Dedifferentiated amniotic fluid mesenchymal stem cell (primary cell): ENCODE data around the gene JAKMIP1.

ENCODE experiments used
- DNase-seq: peaks from one replicate; pipeline ENCODE4 v3.0.0-alpha.2; 2016; ENCODE audit errors: extremely low spot score

The JAKMIP1 gene

DNA sequence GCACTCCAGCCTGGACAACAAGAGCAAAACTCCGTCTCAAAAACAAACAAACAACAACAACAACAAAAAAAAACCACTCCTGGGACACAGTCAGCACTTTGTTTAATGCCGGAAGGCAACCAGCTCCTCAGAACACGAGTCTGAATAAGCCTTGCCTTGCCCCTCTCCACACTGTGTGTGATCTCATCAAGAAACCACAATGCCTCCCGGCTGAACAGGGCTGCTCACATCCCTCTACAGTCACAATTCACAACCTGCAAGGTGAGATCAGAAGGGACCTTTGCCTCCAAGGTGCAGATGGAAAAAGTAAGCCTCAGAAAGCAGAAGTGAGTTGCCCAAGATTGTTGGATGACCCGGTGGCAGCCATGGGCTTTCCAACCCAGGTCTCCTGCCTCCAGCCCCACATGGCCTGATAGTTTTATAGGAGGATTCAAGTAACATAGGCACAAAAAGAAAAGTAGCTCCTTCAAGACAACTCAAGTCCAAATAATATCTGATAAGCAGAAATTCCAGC lies 80.8 kb downstream of the JAKMIP1 start:
- DNase-seq = no peak

DNA sequence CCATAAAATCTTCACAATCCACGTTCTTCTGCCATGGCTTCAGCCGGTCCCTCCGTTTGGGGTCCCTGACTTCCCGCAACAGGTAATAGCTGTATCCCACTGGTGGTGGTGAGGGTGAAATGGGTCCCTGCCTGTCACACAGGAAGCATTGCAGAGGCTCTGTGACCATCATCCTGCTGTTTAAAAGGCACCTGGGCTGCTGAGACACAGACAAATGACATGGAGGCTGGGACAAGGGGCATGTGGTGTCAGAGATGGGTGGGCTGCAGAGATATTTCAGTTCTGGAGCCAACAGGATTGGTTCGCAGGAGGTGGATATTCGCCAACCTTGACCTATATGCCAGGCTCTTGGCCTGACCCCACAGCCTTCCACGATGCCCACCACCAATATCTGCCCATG lies 82.1 kb downstream of the JAKMIP1 start:
- no peak for DNase-seq

DNA sequence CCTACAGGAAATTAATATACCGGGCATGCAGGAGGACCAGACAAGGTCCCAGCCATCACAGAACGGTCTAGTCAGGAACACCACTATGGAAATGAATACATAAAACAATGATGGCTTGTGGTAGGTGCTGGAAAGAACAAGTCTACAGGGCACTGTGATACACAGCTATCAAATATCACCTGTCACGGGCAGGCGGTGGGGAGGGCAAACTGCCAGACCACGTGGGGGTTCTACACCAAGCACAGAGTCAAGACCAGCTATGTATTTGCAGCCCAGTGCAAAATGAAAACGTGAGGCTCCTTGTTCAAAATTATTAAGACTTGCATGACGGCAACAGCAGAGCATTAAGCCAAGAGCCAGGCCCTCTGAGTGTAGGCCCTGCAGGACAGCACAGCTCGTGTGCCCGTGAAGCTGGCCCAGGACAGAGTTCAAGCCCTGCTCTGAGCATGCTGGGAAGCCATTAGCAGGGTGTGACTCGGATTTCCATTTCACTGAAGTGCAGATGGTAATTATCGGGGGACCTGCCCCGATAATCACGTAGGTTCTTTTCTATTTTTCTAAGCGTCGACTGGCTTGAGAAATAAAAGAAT lies 83.6 kb downstream of the JAKMIP1 start:
- DNase-seq = no peak

DNA sequence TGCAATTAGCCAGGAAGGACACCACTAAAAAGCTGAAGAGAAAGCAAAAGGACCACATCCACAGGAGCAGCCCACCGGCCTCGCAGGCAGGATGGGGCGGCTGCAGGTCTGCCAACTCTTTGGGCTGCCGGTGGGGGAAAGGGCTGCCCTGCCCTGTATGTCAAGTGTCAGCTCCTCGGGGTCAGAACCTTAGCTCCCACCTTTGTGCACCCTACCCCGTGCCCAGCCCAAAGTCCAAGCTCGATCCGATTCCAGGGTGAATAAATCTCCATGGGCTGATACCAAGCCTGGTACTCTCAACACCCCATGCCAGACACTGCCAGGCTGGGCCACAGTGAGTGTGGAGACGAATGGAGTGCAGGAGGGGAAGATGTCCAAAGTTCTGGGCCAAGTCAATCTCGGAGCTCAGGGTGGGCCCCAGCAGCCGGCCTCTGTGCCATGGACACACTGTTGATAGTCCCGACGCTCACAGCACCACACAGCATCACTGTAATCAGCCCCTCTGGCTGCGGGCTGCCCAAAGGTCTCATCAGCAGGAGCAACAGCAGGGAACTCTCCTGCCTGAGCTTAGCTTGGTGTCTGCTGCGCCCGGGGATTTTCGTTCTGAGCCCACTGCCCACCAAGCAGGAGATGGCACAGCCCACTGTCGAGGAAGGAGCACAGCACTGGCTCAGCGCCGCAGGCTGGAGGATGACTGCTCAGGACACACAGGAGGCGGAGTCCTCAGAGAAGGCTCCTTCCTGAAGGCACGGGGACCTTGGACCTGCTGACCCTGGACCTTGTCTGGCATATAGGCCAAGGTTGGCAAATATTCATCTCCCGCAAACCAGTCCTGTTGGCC lies 84.4 kb downstream of the JAKMIP1 start:
- no peak for DNase-seq

DNA sequence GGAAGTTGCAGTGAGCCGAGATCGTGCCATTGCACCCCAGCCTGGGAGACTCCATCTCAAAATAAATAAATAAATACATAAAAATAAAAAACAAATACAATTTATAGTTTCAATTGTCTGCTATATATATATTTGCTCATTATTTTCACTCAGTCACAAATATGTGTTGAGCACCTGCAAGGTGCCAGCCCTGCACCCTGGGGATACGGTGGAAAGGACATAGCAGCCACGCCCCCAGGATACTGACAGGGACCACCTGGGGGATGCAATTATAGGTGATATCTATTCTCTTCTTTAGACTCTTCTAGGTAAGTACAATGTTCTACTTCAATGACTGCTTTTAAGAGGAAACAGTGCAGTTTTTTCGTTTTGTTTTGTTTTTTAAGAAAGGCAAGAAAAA lies 85.0 kb downstream of the JAKMIP1 start:
- DNase-seq = no peak

DNA sequence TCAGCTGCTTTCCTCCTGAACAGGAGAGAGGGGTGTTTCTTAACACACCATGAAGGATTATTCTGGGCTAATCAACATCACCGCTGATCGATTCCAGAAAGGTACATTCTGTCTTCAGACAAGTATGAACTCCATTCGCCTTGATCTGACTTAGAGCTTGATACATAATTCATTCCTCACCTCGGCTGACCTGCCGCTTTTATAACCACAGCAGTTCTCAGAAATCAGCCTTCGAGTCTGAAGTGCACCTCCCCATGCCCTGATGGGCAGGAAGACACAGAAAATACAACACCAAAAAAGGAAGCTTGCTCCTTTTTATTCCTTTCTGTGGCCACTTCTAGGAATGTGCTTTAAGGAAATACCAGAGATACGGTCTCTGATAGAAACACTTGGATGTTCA lies 85.7 kb downstream of the JAKMIP1 start:
- DNase-seq = no peak

DNA sequence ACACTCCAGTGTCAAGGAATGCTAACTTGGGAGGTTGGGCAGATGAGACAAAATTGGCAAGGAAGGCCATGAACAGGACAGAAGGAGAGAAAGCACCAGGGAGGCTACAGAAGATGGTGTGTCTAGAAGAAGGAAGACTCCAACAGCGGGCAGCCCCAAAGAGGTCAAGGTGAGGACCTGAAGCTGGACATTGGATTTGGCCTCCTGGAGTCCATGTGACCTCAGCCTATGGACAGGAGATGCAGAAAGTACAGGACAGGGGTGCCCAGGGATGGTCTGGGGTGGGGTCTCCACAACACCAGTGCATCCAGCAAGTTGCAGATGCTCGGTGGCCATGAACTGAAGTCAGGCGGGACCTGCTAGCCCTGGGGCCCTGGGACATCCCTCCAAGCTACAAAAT lies 86.2 kb downstream of the JAKMIP1 start:
- DNase-seq = no peak

DNA sequence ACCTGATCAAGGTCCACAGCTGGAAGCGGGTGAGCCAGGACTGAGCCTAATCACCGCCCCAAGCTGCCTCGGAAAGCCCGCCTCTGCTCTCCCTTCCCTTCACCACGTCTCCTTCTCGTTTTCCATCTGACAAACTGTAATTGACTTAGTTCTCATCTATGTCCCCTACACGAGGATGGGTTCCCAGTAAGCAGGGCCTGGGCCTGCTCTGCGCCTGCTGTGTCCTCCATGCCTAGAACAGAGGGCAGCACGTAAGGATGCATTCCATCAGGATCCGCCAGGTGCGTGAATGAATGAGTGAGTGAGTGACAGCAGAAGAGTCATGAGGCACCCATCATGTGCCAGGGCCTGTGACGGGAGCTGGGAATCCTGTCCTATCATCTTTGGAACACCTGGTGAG lies 86.7 kb downstream of the JAKMIP1 start:
- DNase-seq = no peak

DNA sequence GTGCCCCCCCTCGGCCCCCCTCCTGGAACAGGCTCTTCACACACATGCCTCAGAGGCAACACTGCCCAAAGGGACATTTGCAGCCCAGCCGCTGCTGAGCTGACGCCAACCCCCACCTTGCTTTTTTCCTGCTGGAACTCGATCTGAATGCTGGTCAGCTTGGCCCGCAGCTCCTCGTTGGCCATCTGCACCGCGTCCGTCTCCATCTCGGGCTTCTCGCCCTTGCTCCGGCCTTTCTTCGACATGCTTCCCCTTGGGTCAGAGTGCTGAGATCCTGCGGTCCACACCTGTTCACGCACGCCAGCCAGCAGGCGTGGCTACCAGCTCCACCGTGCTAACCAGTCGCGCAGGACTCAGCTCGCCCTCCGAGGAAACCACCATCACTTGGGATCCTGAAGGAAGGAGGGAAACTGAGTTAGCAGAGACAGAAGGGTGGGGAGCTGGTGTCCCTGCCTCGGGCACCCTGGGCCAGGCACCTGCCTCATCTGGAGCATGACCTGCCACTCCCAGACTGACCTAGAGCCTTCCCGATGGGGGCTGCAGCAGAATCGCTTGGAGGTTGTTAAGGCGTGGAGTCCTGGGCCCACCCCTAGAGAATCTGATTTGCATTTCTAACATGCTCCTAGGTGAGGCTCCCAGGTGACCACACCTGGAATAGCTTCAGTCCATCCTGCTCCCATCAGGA lies 87.6 kb downstream of the JAKMIP1 start:
- no peak for DNase-seq

DNA sequence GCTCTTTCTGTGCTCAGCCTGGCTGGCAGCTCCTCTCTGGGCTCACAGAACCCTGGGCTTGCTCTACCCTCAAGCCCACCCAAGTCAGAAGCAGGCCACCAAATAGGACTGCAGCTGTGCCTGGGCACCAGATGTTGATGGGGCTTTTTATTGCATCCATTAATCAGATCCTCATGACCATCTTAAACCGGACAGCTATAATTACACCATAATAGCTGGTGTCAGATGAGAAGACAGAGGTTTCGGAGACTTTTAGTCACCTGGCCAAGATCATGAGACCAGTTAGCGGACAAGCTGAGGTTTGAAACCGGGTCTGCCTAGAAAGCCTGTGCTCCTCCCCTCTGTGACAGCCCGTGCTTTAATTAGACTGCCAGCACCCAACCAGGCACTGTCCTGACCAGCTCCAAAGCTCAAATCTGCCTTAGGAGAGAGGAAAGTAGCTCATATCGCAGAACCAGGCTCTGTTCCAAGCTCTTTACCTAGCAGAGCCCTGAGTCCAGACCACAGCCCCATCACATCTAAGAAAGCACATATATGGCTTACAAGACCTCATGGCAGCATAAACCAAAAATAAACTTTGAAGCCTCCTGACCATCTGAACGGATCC lies 88.9 kb downstream of the JAKMIP1 start:
- no peak for DNase-seq

DNA sequence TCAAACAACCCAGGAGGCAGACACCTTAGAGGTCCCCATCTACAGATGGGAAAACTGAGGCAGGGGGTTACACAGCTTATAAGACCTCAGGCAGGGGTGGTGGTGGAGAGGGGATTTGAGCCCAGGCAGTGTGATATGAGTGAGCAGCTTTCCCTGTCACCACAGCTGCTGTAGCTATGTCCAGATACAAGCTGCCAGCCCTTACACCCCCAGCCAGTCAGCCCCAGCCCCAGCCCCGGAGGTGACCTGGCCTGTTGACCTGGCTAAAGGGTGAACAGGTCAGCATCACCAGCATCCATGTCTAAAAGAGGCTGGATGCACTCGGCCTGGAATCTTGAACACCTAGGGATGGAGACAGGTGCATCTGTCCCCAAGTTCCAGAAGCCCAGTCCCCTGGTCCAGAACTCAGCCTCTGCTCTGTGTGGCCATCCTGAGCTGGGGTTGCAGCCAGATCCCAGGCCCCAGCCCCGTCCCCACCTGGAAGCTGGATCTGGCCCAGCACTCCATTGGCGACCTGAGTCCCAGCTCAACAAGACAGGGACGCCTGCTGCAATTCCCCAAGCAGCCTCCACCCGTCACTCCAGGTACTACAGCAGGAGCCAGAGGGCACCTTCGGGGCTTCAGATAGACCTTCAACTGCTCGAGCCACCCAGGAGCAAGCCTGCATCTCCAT lies 89.5 kb downstream of the JAKMIP1 start:
- DNase-seq = no peak

DNA sequence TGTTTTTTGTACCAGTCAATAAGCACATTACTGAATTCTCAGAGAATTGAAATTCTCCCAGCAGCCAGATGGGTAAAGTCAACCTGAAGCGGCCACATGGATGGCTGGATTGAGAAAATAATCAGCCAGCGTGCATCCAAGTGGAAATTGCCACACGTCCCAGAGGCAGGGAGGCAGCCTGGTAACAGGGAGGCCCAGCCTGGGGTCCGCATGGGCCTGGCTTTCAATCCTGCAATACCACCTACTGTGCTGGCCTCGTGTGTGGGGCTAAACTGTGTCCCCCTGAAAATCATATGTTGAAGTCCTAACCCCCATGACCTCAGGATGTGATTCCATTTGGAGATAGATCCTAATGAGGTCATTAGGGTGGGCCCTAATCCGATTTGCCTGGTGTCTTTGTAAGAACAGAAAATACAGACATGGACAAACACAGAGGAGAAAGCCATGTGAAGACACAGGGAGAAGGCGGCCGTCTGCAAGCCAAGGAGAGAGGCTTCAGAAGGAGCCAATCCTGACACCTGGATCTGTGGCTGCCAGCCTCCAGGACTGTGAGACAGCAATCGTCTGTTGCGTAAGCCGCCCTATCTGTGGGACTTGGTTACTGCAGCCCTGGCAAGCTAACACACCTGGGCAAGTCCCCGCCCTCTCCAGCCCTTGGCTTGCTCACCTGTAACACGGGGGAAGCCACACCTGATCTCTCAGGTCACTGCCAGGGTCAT lies 90.3 kb downstream of the JAKMIP1 start:
- no peak for DNase-seq

DNA sequence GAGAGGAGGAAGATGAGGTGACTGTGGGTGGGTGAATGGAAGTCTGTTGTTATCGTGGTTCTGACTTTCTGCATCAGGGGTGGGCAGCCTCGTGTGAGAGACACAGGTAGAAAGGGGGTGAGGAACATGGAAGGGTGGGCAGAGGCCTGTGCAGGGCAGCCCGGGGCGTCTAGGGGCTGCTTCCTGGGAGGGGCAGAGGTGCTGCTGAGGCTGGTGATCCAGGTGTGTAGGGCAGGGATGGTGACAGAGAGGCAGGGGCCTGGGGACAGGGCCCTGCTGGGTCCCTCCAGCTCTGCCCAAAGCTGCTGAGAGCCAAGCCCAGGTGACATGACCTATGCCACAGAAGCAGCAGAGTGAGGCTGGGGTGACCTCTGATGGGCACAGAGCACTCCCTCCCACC lies 92.5 kb downstream of the JAKMIP1 start:
- no peak for DNase-seq

DNA sequence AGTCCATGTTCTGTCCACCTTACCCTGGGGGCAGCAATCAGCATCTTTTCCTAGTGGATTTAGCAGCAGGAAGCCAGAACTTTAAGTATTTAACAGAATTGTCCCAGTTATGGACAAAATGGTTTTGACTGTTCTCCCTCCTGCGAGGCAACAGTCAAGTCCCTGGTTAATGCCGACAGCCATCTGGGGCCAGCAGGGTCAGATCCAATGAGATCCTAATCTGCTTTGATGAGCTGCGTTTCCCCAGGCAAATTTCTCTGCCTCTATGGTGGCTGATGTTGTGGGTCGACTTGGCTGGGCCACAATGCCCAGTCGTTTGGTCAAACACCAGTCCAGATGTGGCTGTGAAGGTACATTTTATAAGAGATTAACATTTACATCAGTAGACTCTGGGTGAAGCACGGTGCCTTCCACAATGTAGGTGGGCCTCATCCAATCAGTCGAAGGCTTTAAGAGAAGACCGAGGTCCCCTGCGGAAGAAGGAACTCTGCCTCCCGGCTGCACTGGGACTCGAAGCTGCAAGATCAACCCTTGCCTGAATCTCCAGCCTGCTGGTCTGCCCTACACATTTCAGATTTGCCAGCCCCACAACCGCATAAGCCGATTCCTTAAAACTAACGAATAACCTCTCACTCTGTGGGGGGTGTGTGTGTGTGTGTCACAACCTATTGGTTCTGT lies 93.1 kb downstream of the JAKMIP1 start:
- no peak for DNase-seq

DNA sequence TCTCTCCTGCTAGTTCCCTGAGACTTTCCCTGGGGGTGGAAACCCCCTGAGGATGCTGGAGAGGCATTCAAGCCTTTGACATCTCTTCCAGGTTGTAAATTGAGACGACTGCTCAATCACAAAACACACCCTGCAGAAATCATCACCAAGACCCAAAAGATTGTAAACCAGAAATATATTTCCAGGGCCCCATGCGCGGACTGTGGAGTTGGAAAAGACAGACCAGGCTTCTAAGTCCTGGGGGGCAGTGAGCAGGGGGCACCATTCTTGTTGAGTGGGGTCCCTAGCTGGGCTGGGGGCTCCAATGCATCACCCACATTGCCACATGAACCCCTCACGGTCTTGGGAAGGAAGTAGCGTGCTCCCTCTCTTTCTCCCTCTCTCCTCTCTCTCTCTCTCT lies 94.2 kb downstream of the JAKMIP1 start:
- DNase-seq = no peak

DNA sequence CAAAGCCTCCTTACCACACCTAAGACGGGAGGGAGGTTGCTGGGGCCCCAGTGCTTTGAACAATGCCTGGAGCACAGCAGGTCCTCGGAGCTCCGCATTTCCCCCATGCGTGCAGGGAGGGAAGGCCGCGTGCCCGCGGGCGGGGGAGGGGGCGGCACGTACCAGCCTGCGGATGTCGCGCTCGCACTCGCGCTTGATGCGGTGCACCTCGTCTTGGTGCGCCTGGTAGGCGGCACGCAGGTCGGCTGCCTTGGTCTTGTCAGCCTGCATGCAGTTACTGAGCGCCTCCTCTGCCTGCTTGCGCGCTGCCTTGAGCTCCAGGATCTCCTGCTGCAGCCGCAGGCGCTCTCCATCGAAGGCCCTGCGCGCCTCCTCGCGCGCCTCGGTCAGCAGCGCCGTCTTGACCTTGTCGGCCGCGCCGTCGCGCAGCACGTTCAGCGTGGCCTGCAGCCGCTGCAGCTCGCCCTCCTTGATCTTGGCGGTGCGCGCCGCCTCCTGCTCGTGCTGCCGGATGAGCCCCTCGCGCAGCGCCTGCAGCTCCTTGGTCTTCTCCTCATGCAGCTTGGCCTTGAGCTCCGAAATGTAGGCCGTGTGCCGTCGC lies 94.9 kb downstream of the JAKMIP1 start:
- no peak for DNase-seq

DNA sequence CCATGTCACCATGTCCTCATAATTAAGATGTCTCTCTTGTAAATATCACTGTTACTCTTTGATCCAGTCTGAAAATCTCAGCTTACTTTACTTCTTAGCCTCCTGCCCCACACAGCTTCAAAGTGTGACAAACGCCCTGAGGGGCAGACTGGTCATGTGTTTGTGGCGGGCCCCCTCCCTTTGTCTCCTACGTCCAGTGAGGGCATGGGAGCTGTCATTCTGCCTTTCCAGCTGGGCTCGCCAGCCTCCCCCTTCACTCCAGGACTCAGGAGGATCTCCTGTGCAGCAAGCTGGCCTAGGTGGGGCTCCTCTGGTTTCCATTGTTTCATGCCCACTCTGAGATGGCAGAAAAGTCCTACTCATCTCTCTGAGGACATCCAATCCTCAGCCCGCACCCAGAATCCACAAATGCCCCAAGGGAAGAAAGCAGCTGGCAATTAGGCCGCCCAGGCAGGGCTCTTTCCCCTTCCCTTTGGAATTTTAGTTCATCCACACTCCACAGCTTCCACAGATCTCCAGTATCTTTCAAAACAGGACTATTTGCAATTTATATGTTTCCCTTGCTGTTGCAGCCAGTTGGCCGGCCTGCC lies 95.7 kb downstream of the JAKMIP1 start:
- DNase-seq = no peak

DNA sequence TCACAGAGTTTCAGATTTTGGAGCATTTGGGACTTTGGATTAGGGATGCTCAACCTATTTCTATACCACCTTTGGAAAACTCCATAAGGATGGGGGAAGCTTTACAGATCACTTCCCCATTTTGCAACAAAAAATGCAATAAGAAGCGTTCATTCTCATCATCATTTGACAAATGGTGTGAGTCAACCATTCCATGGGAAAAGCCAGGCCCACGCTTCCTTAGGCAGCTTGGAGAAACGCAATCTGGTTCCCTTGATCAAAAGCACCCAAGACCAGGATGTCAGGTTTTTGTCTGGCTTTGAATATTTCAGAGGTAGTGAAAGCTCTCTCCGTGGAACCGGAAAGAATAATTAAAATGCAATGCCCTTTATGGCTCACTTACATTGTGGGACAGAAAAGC lies 102.8 kb downstream of the JAKMIP1 start:
- no peak for DNase-seq

DNA sequence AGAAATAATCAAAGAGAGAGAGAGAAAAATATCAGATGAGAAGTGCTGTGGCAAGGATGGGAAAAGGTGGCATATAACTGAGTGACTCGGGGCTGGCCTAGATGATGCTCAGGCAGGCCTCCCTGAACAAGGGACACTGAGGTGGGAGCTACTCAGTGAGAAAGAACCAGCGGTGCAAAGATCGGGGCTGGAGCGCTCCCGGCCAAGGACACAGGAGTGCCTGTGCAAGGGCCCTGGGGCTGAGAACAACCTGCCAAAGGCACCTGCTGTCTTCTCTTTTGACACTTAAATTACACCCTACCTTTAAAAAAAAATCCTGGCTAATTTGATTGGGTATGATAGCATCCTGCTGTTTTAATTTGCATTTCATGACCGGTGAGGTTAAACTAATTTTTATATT lies 104.5 kb downstream of the JAKMIP1 start:
- DNase-seq = no peak
